GM21526 (cell line): ENCODE measurements around the gene BRSK2.

Experiments used
- ATAC-seq: cut with Tn5 transposase; IDR thresholded peaks from one replicate; pipeline ENCODE4 v1.9.1; 2021; ENCODE audit warnings: moderate library complexity; ENCODE audit not compliant: unreplicated experiment, low FRiP score

BRSK2 gene

DNA sequence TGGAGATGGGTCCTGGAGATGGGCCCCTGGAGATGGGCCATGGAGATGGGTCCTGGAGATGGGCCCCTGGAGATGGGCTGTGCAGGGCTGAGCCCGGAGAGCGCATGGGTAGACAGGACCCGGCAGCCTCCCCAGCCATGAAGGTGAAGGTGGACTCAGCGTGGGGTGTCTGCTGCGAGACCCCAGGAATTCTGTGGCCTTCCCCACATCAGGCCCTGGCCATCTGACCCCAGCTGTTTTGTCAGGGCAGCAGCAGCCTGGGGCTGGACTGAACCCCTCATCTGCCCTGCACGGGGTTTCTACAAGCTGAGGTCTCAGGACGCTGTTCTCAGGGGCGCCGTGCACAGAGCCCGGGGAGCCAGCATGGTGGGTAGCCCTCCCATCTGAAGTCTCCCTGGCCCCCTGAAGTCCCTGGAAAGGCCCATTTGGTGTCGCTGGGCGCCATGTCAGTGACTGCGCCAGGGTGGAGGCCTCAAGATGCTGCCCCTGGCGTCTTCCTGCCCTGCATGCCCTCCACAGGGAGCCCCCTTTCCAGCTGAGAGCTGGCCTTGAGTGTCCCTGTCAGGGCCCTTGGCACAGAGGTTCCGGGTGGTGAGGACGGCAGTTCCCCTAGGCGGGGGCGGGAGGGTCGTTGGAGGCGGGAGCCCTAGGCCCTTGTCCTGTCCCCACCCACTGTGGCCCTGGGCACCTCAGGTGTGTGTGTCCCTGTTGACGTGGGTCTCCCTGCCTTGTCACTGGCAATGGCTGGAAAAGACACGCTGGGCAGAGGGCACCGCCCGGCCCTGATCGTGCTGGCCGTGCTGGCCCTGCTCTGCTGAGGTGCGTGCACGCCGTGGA, 5.4 kb downstream of the BRSK2 start:
- ATAC-seq, result no peak

DNA sequence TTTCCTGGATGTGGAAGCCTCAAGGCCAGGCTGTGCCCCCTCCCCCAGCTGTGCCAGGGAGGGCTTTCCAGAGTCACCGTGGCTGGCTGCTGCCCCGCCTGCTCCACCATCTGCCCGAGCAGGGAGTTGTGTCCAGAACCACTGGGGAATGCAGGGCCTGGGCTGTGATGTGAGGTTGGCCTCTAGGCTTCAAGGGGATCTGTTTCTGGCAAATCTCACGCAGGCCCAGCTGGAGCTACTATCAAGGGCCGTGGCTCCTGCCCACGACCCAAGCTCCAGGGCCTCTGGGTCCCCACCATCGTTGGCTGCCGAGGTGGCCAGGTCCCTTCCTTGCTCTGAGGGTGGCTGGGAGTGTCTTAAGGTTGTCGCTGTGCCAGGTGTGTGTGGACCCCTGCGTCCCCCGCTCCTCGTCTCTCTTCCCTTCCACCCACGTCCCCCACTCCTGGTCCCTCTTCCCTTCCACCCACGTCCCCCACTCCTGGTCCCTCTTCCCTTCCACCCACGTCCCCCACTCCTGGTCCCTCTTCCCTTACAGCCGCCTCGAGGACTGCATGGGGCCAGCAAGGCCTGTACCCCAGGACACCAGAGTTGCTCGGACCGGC, 6.1 kb downstream of the BRSK2 start:
- ATAC-seq, result no peak

DNA sequence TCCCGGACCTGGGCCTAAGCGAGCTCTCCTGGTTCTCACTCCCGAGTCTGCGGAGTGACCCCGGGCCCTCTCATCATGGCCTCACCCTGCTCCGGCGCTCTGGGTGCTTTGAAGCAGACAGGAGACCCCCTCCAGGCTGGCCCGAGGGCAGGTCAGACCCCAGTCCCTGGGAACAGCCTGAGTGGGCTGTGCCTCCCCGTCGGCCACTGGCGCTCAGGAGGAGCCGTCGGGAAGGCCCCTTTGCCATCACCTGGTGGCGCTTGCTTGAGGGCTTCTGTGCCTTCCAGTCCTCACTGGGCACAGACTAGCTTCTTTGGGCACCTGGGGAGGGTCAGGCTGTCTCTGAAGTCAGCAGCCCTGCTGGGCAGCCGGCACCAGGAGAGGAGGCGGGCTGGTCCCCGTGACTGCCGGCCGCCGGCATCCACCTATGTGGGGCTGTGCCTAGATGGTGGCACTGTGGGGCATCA, 6.7 kb downstream of the BRSK2 start:
- no peak for ATAC-seq

DNA sequence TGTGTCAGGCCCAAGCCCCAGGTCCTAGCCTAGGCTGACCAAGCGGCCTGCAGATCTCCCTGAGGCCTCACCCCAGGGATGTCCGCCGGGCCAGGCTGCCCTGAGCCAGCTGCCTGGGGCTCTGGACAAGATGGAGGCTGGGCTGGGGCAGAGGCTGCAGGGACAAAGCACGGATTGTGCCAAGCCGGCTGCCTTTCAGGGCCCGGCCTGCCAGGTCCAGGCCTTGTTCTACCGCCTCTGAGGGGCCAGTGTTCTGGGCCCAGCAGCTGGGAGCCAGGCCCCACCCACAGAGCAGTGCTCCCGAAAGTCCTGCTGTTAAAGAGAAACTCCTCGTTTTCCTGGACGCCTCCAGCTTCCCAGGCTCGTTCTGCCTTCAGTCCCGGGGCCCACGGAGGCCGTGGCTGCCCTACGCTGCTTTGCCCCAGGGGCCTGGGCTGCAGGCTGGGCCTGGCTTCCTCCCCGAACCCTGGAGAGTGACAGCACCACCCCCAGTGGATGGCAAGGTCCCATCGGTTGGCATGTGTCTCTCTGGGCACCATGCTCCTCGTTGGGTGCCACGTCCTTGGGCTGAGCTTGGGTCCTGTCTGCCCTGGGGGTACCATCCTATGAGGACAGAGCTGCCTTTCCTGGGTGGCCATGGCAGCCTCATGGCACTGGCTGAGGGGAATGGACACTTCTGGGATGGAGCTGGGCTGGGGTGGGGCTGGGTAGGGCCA, 7.6 kb downstream of the BRSK2 start:
- ATAC-seq, result no peak

DNA sequence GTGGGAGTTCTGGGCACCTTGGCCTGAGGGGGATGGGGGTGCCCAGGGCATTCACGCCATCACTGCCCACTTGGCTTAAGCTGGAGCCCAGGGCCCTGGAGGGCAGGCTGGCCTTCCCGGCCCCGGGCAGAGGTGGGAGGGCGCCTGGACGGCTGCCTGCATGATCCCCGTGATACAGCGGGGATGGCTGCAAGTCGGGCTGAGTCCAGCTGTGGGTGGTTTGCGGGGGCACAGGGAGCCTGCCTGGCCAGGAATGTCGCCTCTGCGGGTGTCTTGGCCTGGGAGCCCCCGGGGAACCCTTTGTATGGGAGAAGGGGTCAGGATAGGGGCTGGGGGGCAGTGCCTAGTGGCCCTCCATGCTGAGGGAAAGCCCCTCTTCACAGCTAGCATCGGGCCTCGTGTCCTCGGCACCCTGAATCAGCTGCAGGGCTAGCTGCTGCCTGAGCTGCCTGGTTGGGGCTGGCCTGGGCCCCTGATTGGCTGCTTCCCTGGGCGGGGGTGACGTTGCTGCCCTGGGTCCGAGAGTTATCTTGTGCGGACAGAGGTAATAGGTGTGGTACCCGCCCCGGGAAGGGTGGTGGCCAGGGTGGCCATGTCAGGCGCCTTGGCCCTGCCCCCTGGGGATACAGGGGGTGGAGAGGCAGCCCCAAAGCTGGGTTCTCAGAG, 8.3 kb downstream of the BRSK2 start:
- no peak for ATAC-seq

DNA sequence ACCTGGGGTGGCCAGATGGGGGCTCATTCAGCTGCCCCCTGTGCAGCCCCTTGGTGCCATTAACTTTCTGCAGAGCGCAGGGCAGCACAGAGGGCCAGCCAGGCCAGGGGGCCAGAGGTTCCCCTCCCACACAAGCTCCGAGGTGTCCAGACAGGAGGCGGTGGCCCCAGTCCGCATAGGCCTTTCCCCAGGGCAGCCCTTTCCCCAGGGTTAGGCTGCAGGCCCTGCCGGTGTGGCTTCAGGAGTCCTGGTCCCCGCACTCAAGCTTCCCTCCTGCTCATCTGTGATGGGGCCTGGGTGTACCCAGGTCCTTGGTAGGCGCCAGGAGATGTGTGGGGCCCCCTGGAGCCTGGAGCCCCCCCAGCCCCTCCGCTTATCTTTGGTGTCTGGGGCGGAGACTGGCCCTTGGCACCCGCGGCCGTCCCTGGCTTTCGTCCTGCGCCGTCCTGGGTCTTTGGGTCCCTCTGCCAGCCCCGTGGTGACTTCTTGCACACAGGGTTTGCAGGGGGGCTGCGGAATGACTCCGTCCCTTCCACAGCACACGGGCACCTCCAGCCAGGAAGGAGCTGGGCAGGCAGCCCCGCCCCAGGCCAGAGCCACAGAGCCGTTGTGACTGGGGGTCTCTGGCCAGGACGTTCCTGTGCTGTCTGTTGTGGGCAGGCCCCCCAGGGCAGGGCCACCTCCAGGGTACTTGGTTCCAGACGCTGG, 8.9 kb downstream of the BRSK2 start:
- ATAC-seq, result no peak

DNA sequence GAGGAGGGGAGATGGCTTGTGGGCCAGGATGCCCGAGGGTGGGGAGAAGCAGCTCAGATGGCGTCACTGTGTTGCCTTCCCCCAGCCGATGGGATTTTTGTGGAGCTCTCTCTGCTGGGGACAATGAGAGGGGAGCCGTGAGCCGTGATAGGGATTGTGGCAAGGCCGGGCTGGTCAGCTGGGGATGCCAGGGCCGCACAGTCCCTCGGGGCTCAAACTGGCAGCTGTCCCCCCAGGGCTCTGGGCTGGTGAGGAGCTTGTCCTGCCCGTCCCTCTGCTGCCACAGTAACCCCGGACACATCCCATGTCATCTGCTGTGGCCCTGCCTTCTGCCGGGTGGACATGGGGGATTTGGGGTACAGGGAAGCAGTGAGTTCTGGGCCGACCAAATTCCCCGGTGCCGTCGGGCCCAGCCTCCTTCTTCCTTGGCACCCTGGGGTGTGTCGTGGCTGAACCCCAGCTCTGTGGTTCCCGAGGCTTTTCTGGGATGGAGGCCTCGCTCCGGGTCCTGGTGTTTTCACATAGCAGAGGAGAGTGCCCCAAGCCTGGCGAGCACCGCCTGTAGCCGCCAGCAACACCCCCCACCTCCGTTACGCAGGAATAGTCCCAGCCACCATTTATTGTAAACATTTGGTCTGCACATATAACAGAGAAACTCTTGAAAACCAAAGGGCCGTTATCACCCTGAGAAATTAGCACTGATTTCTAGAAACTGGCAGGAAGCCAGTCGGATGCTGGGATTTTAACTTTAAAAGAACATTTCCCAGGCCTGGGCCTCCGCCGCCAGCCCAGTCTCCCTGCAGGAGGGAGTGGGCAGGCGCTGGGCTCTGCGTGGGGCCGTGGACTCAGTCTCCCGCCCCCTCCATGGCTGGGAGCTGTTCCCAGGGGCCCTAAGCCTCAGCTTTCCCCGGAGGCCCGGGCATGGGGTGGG, 9.9 kb downstream of the BRSK2 start:
- no peak for ATAC-seq

DNA sequence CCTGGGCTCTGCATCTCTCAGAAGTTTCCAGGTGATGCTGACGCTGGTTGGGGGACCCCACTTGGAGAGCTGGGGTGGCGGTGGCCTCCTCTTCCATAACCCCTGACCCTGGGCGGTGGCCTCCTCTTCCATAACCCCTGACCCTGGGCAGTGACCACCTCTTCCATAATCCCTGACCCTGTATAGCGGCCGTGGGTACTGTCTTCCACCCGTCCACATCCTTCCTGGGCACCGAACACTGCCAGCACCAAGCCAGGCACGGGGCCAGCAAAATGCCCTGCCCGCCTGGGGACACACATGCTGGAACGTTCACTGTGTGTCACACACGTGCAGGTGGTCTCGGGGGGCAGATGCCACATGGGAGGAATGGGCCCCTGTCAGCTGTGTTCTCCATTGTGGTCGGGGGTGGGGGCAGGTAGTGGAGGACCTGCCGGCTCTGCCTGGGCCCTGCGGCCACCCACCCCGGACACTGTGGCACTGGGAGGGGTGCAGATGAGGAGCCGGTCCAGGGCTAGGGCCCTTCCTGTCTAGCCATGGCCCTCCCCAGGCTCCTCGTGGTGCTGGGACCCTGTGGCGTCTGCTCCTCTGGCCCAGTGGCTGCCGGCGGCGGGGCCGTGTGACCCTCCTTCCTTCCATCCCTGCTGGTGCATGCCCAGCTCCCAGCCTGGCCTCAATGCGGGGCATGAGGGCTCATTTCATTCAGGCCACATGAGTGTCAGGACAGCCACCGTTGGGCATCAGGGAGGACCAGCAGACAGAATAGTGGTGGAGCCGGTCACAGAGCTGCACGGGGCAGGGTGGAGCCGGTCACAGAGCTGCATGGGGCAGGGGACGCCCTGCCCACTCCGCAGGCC, 10.8 kb downstream of the BRSK2 start:
- ATAC-seq, result no peak

DNA sequence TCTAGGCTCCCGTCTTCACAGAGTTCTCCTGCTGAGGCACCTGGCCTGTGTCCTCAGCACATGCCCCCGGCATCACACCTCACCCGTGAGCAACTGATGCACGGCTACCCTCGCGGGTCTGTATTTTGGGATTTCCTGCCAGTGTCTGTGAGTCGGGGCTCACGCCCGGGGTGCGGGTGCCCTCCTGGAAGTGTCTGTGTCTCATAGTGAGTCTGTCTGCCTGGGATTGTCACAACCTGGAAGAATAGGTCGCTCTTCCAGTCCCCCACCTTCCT, 11.4 kb downstream of the BRSK2 start:
- no peak for ATAC-seq

DNA sequence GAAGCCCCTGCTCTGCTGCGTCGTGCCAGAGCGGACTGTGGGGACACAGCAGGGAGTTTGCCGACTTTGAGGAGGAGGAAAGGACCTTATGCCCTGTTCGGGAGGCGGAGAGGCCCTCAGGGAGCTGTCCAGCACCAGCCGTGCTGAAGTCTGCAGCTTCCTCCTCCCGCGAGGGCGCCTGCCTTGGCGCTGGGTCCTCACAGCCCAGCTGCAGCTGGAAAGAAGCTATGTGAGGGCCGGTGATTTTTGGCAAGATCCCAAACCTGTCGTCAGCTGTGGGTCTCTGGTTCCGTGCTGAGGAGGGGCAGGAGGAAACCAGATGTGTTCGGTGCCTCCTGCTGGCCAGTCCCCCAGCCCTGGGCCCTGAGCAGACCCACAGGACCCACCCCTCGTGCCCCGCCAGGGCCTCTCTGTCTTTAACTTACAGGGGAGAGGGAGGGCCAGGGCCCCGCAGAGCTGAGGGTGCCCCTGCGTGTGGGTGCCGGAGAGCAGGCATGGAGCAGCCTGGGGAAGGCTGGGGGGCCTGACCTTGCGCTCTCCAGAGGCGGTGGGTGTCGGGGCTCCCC, 12.0 kb downstream of the BRSK2 start:
- ATAC-seq, result no peak

DNA sequence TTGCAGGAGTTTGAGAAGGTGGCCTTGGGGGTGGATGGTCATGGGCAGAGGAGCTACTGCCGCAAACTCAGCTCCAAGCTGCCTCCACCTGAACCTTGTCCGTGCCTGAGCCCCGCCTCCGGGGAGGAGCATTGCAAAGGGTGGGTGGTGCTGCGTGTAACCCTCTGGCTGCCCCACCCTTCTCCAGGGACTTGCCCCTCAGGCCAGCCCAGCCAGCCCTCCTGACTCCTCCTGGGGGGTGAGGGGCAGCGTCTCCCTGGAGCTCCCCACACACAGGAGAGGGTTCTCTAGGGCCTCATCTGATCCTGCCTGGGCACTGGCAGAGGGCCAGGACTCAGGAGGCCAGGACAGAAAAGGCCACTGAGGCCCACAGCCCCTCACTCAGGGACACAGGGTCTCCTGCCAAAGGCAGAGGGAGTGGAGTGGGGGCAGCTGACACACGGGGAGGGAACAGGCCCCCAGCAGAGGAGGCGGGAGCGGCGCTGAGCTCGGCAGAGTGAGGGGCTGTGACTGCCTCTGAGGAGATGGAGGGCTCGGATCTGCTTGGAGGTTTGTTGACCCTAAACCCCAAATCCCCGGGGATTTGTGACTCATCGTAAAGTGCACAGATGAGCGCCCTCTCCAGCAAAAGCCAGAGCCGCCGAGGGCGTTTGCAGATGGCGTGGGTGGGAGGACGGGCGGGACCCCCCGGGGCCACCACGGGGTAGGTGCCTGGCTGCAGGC, 12.8 kb downstream of the BRSK2 start:
- ATAC-seq, result no peak

DNA sequence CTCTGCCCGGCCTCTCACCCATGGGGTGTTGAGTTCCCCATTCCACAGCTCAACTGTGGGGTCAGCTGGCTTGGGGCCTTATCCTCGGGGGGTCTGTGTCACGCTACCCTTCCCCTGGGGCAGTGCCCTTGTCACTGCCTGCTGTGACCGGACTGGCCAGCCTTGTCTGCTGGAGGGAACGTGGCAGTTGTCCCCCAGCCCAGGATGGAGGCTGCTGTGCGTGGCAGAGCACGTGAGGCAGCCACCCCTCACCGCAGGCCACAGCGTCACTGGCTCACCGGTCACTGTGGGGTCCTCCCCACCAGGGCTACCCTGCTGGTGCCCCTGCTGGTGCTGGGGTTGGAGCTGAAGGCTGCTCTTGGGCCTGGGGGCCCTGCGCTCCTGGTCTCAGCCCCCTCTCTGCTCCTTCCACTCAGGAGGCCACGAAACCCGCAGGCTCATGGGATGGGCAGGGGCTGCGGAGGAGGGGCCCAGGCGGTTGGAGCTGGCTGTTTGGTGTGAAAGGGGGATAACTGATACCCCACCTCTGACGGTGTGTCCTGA, 13.4 kb downstream of the BRSK2 start:
- no peak for ATAC-seq

DNA sequence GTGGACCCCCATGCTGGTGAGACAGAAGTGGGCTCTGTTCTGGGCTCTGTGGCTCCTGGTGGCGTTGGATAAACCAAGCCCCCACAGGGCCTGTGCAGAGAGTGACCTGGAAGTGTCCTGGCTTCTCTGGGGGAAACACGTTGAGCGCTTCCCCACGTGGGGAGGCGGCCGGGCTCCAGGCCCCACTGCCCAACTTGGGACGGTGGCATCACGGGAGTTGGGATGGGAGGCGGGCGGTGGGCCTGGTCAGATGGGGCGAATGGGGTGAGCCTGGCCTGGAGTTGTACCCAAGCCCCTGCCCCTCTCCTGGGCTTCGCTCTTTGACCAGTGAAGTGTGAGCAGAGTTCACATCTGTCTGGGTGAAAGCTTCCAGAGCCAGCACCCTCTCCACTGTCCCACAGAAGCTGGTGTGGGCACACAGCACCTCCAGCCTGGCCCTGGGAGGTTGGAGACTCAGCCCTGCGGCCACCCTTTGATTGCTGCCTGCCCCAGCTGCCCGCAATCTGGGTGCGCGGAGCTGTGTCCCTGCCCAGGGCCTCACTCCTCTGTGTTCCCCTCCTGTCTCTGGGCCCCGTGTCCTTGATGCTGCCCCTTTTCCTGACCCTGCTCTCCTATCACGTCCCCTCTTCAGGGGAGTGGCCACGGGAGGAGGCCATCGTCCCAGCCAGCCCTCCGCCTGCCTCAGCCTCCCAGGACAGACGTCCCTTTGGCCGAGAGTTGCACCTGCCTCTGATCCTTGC, 14.2 kb downstream of the BRSK2 start:
- no peak for ATAC-seq

DNA sequence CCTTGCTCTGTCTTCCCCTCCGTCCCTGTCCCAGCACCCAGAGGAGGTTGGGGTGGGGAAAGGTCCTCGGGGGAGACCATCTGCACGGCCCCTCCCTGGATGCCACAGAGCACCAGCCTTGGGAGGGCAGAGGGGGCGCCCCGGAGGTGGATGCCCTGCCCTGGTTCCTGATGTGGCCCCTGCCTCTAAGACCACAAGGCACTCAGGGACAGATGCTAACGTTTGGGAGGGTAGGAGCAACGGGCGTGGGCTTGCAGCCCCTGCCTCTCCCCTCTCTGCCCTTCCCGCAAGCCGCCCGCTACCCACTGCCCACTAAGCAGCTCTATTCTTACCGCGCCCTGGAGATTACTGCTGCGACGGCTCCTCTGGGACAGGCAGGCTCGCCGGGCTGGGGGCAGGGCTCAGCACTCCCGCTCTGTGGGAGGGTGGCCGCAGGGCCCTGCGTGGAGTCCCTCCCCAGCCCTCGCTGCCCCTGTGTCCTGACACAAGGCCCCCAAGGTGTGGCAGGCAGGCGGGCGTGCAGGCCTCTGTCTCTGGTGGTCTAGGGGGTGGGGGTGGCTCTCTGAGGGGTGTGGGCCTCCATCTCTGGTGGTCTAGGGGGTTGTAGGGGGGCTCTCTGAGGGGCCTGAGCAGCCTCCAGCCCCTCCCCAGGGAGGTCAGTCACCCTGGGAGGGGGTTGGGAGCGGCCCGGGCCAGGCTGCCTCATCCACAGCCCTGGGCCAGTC, 14.9 kb downstream of the BRSK2 start:
- ATAC-seq, result no peak

DNA sequence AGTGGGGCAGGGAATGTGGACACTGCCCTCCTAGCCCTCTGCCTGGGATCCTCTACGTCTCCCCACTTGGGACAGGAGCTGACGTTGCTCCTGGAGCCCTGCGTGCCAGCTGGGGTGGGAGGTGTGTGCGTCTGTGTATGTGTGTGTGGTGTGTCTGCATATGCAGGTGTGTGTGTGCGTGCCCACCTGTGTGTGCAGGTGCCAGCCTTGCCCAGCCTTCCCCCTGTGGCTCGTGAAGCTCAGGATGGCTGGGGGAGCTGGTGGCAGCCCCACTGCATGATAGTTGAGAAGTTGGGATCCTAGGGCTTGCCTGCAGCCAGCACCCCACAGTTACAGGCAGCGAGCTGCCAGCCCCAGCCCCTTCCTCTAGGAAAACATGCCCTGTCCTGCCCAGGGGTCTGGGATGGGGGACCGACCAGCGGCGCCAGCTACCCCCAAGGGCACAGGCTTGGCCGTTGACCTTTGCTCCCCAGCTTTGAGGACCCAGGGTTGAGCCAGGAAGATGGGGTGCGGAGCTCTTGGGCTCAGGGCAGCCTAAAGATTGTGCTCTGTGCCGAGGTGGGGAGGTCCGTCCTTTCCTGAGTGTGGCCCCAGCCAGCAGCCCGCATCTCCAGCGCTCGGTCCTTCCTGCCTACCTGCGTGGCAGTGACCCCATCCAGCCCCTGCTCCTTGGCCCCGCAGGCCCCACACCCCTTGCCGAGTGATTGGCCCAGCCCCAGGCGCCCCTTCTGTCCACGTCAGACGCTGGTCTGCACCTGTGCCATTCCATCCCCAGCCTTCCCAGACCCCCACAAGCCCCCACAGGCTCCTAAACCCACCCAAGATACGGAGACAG, 15.7 kb downstream of the BRSK2 start:
- ATAC-seq, result no peak
